ENCODE results near the gene MACIR.

GRCh38 chr5:103264508-103264907, 5.9 kb downstream of the MACIR start:
- TF ChIP-seq POLR2A (IDR thresholded peaks at IDR 0.05; ENCODE audit: low read length) (no peak), GATA1 (IDR thresholded peaks at IDR 0.05; ENCODE audit: low read depth, low read length) (no peak)

Data from erythroblast (primary cell).